Suprapubic skin (tissue), 4 donors: ENCODE results near the gene UGT2A2. TPM values are rescaled to one million over a fixed set of nuclear protein-coding genes. Genes with fewer than 3 reads are reported as not detected.

Experiments used
- DNase-seq, 2 donors: peaks; one replicate each; pipeline ENCODE4 v3.0.0-alpha.2; 2019; ENCODE audit warnings: low spot score in 2 of 2
- H3K27ac ChIP-seq: fragments of 200-600 bp; sonication (generic); one replicate; pipeline ENCODE4 v1.5.1; 2019
- H3K27me3 ChIP-seq: fragments of 200-600 bp; sonication (generic); one replicate; pipeline ENCODE4 v1.5.1; 2019
- H3K36me3 ChIP-seq: fragments of 200-600 bp; sonication (generic); one replicate; pipeline ENCODE4 v1.5.1; 2019
- H3K4me1 ChIP-seq: fragments of 200-600 bp; sonication (generic); one replicate; pipeline ENCODE4 v1.5.1; 2019
- H3K4me3 ChIP-seq: fragments of 200-600 bp; sonication (generic); one replicate; pipeline ENCODE4 v1.5.1; 2019; ENCODE audit warnings: mild to moderate bottlenecking
- H3K9me3 ChIP-seq: fragments of 200-600 bp; sonication (generic); one replicate; pipeline ENCODE4 v1.5.1; 2019
- CTCF ChIP-seq, 2 donors: fragments of 200-600 bp in 1 of 2; fragments of 450-650 bp in 1 of 2; sonication (generic) in 1 of 2; IDR thresholded peaks; one replicate each; pipeline ENCODE4 v1.5.1; 2016 to 2019; ENCODE audit warnings: antibody characterized with exemption in 2 of 2, mild to moderate bottlenecking in 1 of 2, moderate library complexity in 1 of 2
- EP300 ChIP-seq: sonication (generic); formaldehyde crosslinking; IDR thresholded peaks from one replicate; pipeline ENCODE4 v1.6.1; 2017; ENCODE audit warnings: antibody characterized with exemption
- POLR2A ChIP-seq, 2 donors: fragments of 450-650 bp; IDR thresholded peaks; one replicate each; pipeline ENCODE4 v1.6.1; 2017; ENCODE audit warnings: antibody characterized with exemption in 2 of 2, mild to moderate bottlenecking in 2 of 2, moderate library complexity in 2 of 2
- POLR2AphosphoS5 ChIP-seq, 3 donors: sonication (generic); formaldehyde crosslinking; IDR thresholded peaks; one replicate each; pipeline ENCODE4 v1.6.1; 2017; ENCODE audit warnings: antibody characterized with exemption in 3 of 3
- WGBS: methylation state at CpG from one replicate; pipeline ENCODE4 v1.1.5; 2018; 5-methylcytosine and 5-hydroxymethylcytosine counted together
- total RNA-seq, 4 donors: library from RNA; depleted of rRNA; stranded (reverse); fragments of >200 nt; gene quantifications; one replicate each; pipeline ENCODE4 v1.1.0, GENCODE V29; 2016

UGT2A2 gene
- total RNA-seq, 4 donors from 2014 or later: not detected

- Histone ChIP-seq H3K4me3 (no peak overlapping the region), H3K27ac (no peak overlapping the region), H3K36me3 (no peaks in the 10 kb centered on the region), H3K27me3 (no peaks in the 10 kb centered on the region), H3K9me3 (no peaks in the 10 kb centered on the region), H3K4me1 (no peaks in the 10 kb centered on the region)
- WGBS: 88% methylated on average over 1 of the region's 1 CpG
- TF ChIP-seq POLR2AphosphoS5 (IDR thresholded peaks at IDR 0.05) (no peak), POLR2A (IDR thresholded peaks at IDR 0.05) (no peak), EP300 (no peak), CTCF (IDR thresholded peaks at IDR 0.05) (no peak)
- DNase-seq: no peak
Measured at GRCh38 chr4:69577245-69577644, 62.2 kb downstream of the UGT2A2 start.

- DNase-seq: no peak
- TF ChIP-seq EP300: no peak
- no peak for TF ChIP-seq CTCF (IDR thresholded peaks at IDR 0.05)
- no peak for TF ChIP-seq POLR2AphosphoS5 (IDR thresholded peaks at IDR 0.05)
- TF ChIP-seq POLR2A (IDR thresholded peaks at IDR 0.05): no peak
- no peaks in the 10 kb centered on the region for H3K9me3 ChIP-seq
- H3K27ac ChIP-seq: no peak overlapping the region
- H3K27me3 ChIP-seq: no peaks in the 10 kb centered on the region
- H3K36me3 ChIP-seq: no peaks in the 10 kb centered on the region
- 92% methylated on average over 14 of the region's 24 CpGs for WGBS
- H3K4me3 ChIP-seq: no peak overlapping the region
- no peaks in the 10 kb centered on the region for H3K4me1 ChIP-seq
Measured at GRCh38 chr4:69576251-69576877, 63.1 kb downstream of the UGT2A2 start.

GRCh38 chr4:69568787-69569186, 70.7 kb downstream of the UGT2A2 start:
- Histone ChIP-seq H3K9me3 (no peaks in the 10 kb centered on the region), H3K36me3 (no peaks in the 10 kb centered on the region), H3K4me3 (no peak overlapping the region), H3K27ac (no peak overlapping the region), H3K27me3 (no peaks in the 10 kb centered on the region), H3K4me1 (no peaks in the 10 kb centered on the region)
- no peak for TF ChIP-seq CTCF (IDR thresholded peaks at IDR 0.05)
- no peak for TF ChIP-seq EP300
- TF ChIP-seq POLR2A (IDR thresholded peaks at IDR 0.05): no peak
- TF ChIP-seq POLR2AphosphoS5 (IDR thresholded peaks at IDR 0.05): no peak
- 88% methylated on average over 1 of the region's 1 CpG for WGBS
- DNase-seq: no peak

- H3K27ac ChIP-seq: no peak overlapping the region
- TF ChIP-seq POLR2A (IDR thresholded peaks at IDR 0.05) (no peak), CTCF (IDR thresholded peaks at IDR 0.05) (no peak), POLR2AphosphoS5 (IDR thresholded peaks at IDR 0.05) (no peak), EP300 (no peak)
- 63% methylated on average over 2 of the region's 2 CpGs for WGBS
- no peaks in the 10 kb centered on the region for H3K27me3 ChIP-seq
- DNase-seq: no peak
- H3K4me1 ChIP-seq: no peaks in the 10 kb centered on the region
- H3K9me3 ChIP-seq: no peaks in the 10 kb centered on the region
- H3K4me3 ChIP-seq: no peak overlapping the region
- H3K36me3 ChIP-seq: no peaks in the 10 kb centered on the region
Measured at GRCh38 chr4:69563424-69563823, 76.0 kb downstream of the UGT2A2 start.

GRCh38 chr4:69549651-69550050, 89.8 kb downstream of the UGT2A2 start:
- H3K4me3 ChIP-seq: no peak overlapping the region
- no peaks in the 10 kb centered on the region for H3K4me1 ChIP-seq
- no peak for DNase-seq
- H3K9me3 ChIP-seq: no peaks in the 10 kb centered on the region
- no peaks in the 10 kb centered on the region for H3K36me3 ChIP-seq
- 63% methylated on average over 2 of the region's 2 CpGs for WGBS
- H3K27ac ChIP-seq: no peak overlapping the region
- H3K27me3 ChIP-seq: no peaks in the 10 kb centered on the region
- TF ChIP-seq POLR2A (IDR thresholded peaks at IDR 0.05) (no peak), CTCF (IDR thresholded peaks at IDR 0.05) (no peak), POLR2AphosphoS5 (IDR thresholded peaks at IDR 0.05) (no peak), EP300 (no peak)
